DOHH2 (cell line): ENCODE results near the gene DTNB.

ENCODE experiments used
- H3F3A ChIP-seq: fragments of 200-600 bp; sonication (generic), shearing (Covaris generic); 2 replicates; pipeline ENCODE4 v1.6.0; 2016; ENCODE audit warnings: antibody characterized with exemption, mild to moderate bottlenecking; ENCODE audit not compliant: control insufficient read depth, insufficient read depth
- H3K27ac ChIP-seq: fragments of 200-600 bp; sonication (generic); 2 replicates; pipeline ENCODE4 v1.5.1; 2014; ENCODE audit warnings: low read depth, mild to moderate bottlenecking, low read length, moderate library complexity
- H3K27me3 ChIP-seq: fragments of 200-600 bp; sonication (generic); 2 replicates; pipeline ENCODE4 v1.6.1; 2014; ENCODE audit warnings: mild to moderate bottlenecking, low read length, mixed read lengths; ENCODE audit not compliant: control insufficient read depth
- H3K36me3 ChIP-seq: fragments of 200-600 bp; sonication (generic); 2 replicates; pipeline ENCODE4 v1.6.1; 2014; ENCODE audit warnings: mild to moderate bottlenecking, low read length, moderate library complexity, mixed read lengths; ENCODE audit not compliant: control insufficient read depth
- H3K4me1 ChIP-seq: fragments of 200-600 bp; sonication (generic); 2 replicates; pipeline ENCODE4 v1.6.1; 2014; ENCODE audit warnings: mild to moderate bottlenecking, low read length, mixed read lengths; ENCODE audit not compliant: control insufficient read depth
- H3K4me2 ChIP-seq: fragments of 200-600 bp; sonication (generic); 2 replicates; pipeline ENCODE4 v1.6.0; 2014; ENCODE audit warnings: mild to moderate bottlenecking, low read length, moderate library complexity
- H3K4me3 ChIP-seq: fragments of 200-600 bp; sonication (generic); 2 replicates; pipeline ENCODE4 v1.5.1; 2014; ENCODE audit warnings: mild to moderate bottlenecking, low read length, mixed read lengths
- H3K79me2 ChIP-seq: fragments of 200-600 bp; sonication (generic); 2 replicates; pipeline ENCODE4 v1.6.1; 2014; ENCODE audit warnings: mild to moderate bottlenecking, low read length, mixed read lengths; ENCODE audit not compliant: control insufficient read depth
- H3K9me2 ChIP-seq: fragments of 200-600 bp; sonication (generic); replicated peaks from 2 replicates; pipeline ENCODE4 v1.6.1; 2014; ENCODE audit warnings: mild to moderate bottlenecking, low read length, mixed read lengths; ENCODE audit not compliant: control insufficient read depth
- H3K9me3 ChIP-seq: fragments of 200-600 bp; sonication (generic); 2 replicates; pipeline ENCODE4 v1.6.1; 2014; ENCODE audit warnings: antibody characterized with exemption, low read length, mixed read lengths; ENCODE audit not compliant: control insufficient read depth, insufficient read depth
- H4K20me1 ChIP-seq: fragments of 200-600 bp; sonication (generic); 2 replicates; pipeline ENCODE4 v1.6.0; 2014; ENCODE audit warnings: low read depth, mild to moderate bottlenecking, antibody characterized with exemption, low read length, moderate library complexity; ENCODE audit not compliant: control insufficient read depth, insufficient read depth
- EZH2phosphoT487 ChIP-seq: fragments of 200-600 bp; sonication (generic); IDR thresholded peaks from 2 replicates; pipeline ENCODE4 v1.6.1; 2017; ENCODE audit warnings: borderline replicate concordance, mild to moderate bottlenecking, antibody characterized with exemption, low read length, moderate library complexity, mixed read lengths
- TF ChIP-seq, protein P1 (sequence below): fragments of 200-600 bp; sonication (generic); IDR thresholded peaks from one replicate; pipeline ENCODE4 v1.5.1; 2014; ENCODE audit warnings: antibody characterized with exemption, mild to moderate bottlenecking, low read depth, low read length; ENCODE audit not compliant: poor library complexity, severe bottlenecking

Gene DTNB

DNA sequence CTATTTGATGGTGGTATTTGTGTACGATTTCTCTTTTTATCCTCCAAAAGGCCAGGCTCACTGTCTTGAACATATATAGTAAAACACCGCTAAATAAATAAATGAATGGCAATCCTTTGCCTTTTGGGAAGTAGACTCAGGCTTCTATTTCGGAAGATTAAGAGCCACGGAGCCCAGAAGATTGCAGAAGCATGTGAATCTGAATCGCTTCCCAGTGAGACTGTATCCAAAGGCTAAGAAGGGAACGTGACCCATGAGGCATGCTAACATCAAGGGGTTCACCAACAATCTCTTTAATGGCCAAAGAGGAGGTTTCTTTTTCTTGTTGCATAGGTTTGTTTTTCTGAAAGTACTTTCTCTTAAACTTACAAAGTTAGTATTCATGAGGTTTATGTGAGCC is 261.6 kb downstream of the DTNB start:
- no peak for TF ChIP-seq EZH2phosphoT487
- TF ChIP-seq, protein P1, sequence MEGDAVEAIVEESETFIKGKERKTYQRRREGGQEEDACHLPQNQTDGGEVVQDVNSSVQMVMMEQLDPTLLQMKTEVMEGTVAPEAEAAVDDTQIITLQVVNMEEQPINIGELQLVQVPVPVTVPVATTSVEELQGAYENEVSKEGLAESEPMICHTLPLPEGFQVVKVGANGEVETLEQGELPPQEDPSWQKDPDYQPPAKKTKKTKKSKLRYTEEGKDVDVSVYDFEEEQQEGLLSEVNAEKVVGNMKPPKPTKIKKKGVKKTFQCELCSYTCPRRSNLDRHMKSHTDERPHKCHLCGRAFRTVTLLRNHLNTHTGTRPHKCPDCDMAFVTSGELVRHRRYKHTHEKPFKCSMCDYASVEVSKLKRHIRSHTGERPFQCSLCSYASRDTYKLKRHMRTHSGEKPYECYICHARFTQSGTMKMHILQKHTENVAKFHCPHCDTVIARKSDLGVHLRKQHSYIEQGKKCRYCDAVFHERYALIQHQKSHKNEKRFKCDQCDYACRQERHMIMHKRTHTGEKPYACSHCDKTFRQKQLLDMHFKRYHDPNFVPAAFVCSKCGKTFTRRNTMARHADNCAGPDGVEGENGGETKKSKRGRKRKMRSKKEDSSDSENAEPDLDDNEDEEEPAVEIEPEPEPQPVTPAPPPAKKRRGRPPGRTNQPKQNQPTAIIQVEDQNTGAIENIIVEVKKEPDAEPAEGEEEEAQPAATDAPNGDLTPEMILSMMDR: no peak
- no peaks in the 10 kb centered on the region for H3K27me3 ChIP-seq
- no peaks in the 10 kb centered on the region for H3K9me2 ChIP-seq
- H3K4me3 ChIP-seq: no peak overlapping the region
- H3K9me3 ChIP-seq: no peaks in the 10 kb centered on the region
- no peaks in the 10 kb centered on the region for H3K36me3 ChIP-seq
- H3F3A ChIP-seq: peaks cover 13% of the 10 kb centered on the region; the same call in 1 of the 2 replicates
- H4K20me1 ChIP-seq: no peaks in the 10 kb centered on the region
- H3K27ac ChIP-seq: no peak overlapping the region
- peaks cover 72% of the 10 kb centered on the region for H3K4me1 ChIP-seq
- H3K79me2 ChIP-seq: no peaks in the 10 kb centered on the region
- no peak overlapping the region; the same call in 1 of the 2 replicates for H3K4me2 ChIP-seq

DNA sequence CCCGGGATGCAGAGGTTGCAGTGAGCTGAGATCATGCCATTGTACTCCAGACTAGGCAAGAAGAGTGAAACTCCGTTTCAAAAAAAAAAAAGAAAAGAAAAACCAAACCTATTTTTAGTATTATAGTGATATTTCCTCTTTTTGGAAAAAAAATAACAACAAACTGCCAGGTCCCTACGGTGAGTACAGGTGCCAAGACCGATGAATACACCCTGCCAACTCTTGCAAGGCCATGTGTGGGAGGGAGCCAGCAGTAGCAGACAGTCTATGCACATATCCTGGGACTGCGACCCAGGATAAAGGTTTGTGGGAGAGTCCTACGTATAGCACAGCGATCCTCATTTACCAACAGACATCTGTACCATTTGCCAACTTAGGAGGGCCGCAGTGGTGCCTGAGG is 262.1 kb downstream of the DTNB start:
- H3K4me1 ChIP-seq: peaks cover 72% of the 10 kb centered on the region
- H3K4me3 ChIP-seq: no peak overlapping the region
- H4K20me1 ChIP-seq: no peaks in the 10 kb centered on the region
- no peaks in the 10 kb centered on the region for H3K27me3 ChIP-seq
- no peaks in the 10 kb centered on the region for H3K9me3 ChIP-seq
- H3F3A ChIP-seq: peaks cover 12% of the 10 kb centered on the region; the same call in 1 of the 2 replicates
- H3K36me3 ChIP-seq: no peaks in the 10 kb centered on the region
- TF ChIP-seq, protein P1: no peak
- TF ChIP-seq EZH2phosphoT487: no peak
- H3K27ac ChIP-seq: no peak overlapping the region
- no peaks in the 10 kb centered on the region for H3K79me2 ChIP-seq
- no peaks in the 10 kb centered on the region for H3K9me2 ChIP-seq
- H3K4me2 ChIP-seq: peak overlapping the region; percentile 53

DNA sequence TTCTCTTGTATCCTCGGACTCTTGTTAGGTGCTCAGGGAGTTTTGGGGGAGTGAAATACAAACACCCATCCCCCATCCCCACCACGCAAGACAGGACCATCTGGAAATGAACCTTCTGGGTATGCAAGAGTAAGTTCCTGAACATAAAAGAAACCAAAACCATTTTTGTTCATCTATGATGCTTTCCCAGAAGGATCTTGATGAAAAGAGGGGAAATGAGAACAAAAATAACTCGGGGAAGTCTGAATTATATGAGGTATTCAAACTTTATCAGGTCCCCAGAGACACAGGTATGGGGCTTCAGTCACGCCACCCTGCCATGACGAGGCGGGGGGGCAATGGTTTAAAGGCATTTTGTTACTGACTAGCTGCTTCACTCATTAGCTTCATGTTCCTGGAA is 263.0 kb downstream of the DTNB start:
- Histone ChIP-seq H4K20me1 (no peaks in the 10 kb centered on the region), H3K9me3 (no peaks in the 10 kb centered on the region), H3K4me1 (peaks cover 74% of the 10 kb centered on the region), H3K27ac (no peak overlapping the region), H3K36me3 (no peaks in the 10 kb centered on the region), H3K27me3 (no peaks in the 10 kb centered on the region), H3F3A (peaks cover 12% of the 10 kb centered on the region; the same call in 1 of the 2 replicates), H3K79me2 (no peaks in the 10 kb centered on the region), H3K4me3 (peak overlapping the region; percentile 22; the same call in 1 of the 2 replicates), H3K4me2 (peak overlapping the region; percentile 53), H3K9me2 (no peaks in the 10 kb centered on the region)
- no peak for TF ChIP-seq EZH2phosphoT487

DNA sequence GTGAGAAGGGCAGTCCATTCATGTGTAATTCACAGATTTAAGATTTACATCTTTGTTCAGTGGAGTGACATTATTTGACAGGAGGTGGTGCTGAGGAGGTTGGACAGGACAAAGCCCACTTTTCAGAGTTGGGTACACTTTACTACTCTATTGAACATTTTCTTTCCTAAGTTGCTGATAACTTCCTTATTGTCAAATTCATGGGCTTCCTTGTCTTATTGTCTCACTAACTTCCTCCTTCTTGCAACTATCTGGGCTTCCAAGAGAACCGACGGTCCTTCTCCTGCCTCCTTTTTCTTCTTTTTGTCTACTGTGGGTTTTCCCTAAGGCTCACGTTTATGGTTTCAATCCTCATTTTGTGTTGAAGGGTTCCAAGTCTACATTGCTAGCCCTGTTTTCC is 263.9 kb downstream of the DTNB start:
- peaks cover 12% of the 10 kb centered on the region; the same call in 1 of the 2 replicates for H3F3A ChIP-seq
- H3K4me2 ChIP-seq: peak overlapping the region; percentile 53; the same call in 1 of the 2 replicates

More for the DNA sequence above, 263.9 kb downstream of the DTNB start:
- no peaks in the 10 kb centered on the region for H3K27me3 ChIP-seq
- H3K36me3 ChIP-seq: no peaks in the 10 kb centered on the region
- no peaks in the 10 kb centered on the region for H3K79me2 ChIP-seq
- no peaks in the 10 kb centered on the region for H3K9me2 ChIP-seq
- no peaks in the 10 kb centered on the region for H4K20me1 ChIP-seq
- H3K4me1 ChIP-seq: peaks cover 72% of the 10 kb centered on the region
- H3K9me3 ChIP-seq: no peaks in the 10 kb centered on the region
- H3K4me3 ChIP-seq: no peak overlapping the region
- no peak for TF ChIP-seq EZH2phosphoT487
- TF ChIP-seq, protein P1: no peak
- H3K27ac ChIP-seq: no peak overlapping the region
